K562 (cell line): ENCODE measurements around the gene RUVBL2. TPM values are rescaled to one million over a fixed set of nuclear protein-coding genes. Genes with fewer than 3 reads are reported as not detected.

ENCODE experiments used
- ARID1B ChIP-seq: fragments of 450-650 bp; IDR thresholded peaks from 2 replicates; pipeline ENCODE4 v1.6.1; 2016; ENCODE audit warnings: antibody characterized with exemption, mild to moderate bottlenecking, inconsistent platforms
- BCOR ChIP-seq: fragments of 450-650 bp; IDR thresholded peaks from 2 replicates; pipeline ENCODE4 v1.6.1; 2016
- CC2D1A ChIP-seq: fragments of 450-650 bp; IDR thresholded peaks from 2 replicates; pipeline ENCODE4 v1.6.1; 2017; ENCODE audit warnings: mild to moderate bottlenecking
- CCAR2 ChIP-seq: fragments of 200-400 bp; formaldehyde crosslinking; IDR thresholded peaks from 2 replicates; pipeline ENCODE4 v1.6.1; 2017; ENCODE audit warnings: mild to moderate bottlenecking, low read depth, low read length
- FOXK1 ChIP-seq: sonication (generic); formaldehyde crosslinking; IDR thresholded peaks from 2 replicates; pipeline ENCODE4 v1.8.0; 2022; ENCODE audit warnings: missing genetic modification reagents, mild to moderate bottlenecking, borderline replicate concordance
- GATA2 ChIP-seq: sonication (generic); formaldehyde crosslinking; IDR thresholded peaks from 2 replicates; pipeline ENCODE4 v1.4.0; 2020; ENCODE audit warnings: mild to moderate bottlenecking, missing genetic modification reagents
- GTF2B ChIP-seq: IDR thresholded peaks from 2 replicates; pipeline ENCODE4 v1.6.1; 2011; ENCODE audit not compliant: insufficient read length; ENCODE audit errors: extremely low read depth
- GTF3C2 ChIP-seq: IDR thresholded peaks from 3 replicates; pipeline ENCODE4 v1.6.1; 2011; ENCODE audit warnings: borderline replicate concordance, mild to moderate bottlenecking, moderate library complexity; ENCODE audit not compliant: insufficient read length; ENCODE audit errors: extremely low read depth
- HMG20B ChIP-seq: fragments of 250-450 bp; sonication (Bioruptor Pico); IDR thresholded peaks from 2 replicates; pipeline ENCODE4 v1.5.0; 2021; ENCODE audit warnings: mild to moderate bottlenecking
- HNRNPL ChIP-seq: fragments of 200-400 bp; formaldehyde crosslinking; IDR thresholded peaks from 2 replicates; pipeline ENCODE4 v1.6.1; 2017; ENCODE audit warnings: low read depth, mild to moderate bottlenecking, low read length
- NFATC3 ChIP-seq: fragments of 450-650 bp; IDR thresholded peaks from 2 replicates; pipeline ENCODE4 v1.6.1; 2017; ENCODE audit warnings: mild to moderate bottlenecking
- NFYB ChIP-seq: IDR thresholded peaks from 2 replicates; pipeline ENCODE4 v1.6.1; 2011; ENCODE audit warnings: mild to moderate bottlenecking, moderate library complexity; ENCODE audit not compliant: insufficient read length; ENCODE audit errors: extremely low read depth
- SUPT5H ChIP-seq: fragments of 450-650 bp; IDR thresholded peaks from 2 replicates; pipeline ENCODE4 v1.6.1; 2016
- TCF15 ChIP-seq: fragments of 250-450 bp; sonication (Bioruptor Pico); IDR thresholded peaks from 2 replicates; pipeline ENCODE4 v1.8.0; 2022; ENCODE audit warnings: moderate library complexity, mild to moderate bottlenecking, inconsistent platforms
- ZBTB2 ChIP-seq: fragments of 450-650 bp; IDR thresholded peaks from 2 replicates; pipeline ENCODE4 v1.6.1; 2016; ENCODE audit warnings: antibody characterized with exemption
- ZNF584 ChIP-seq: fragments of 200-800 bp; sonication (Bioruptor generic); IDR thresholded peaks from 2 replicates; pipeline ENCODE4 v1.6.1; 2016; ENCODE audit warnings: low read depth, mild to moderate bottlenecking, missing genetic modification characterization, missing compliant biosample characterization
- ZNF696 ChIP-seq: fragments of 250-450 bp; sonication (Bioruptor Pico); conservative IDR thresholded peaks from 2 replicates; pipeline ENCODE4 v1.4.0; 2020; ENCODE audit warnings: mild to moderate bottlenecking, moderate library complexity
- ZNF707 ChIP-seq: fragments of 250-450 bp; sonication (Bioruptor Pico); conservative IDR thresholded peaks from 2 replicates; pipeline ENCODE4 v1.8.0; 2022; ENCODE audit warnings: inconsistent platforms, mild to moderate bottlenecking, moderate library complexity
- polyA plus RNA-seq, 8 experiments: library from polyadenylated mRNA; depleted of rRNA in 4 of 8; stranded (reverse) in 5 of 8; unstranded in 3 of 8; fragments of >200 nt; fragmentation: Nextera tagmentation in 2 of 8; fragmentation: Illumina TruSeq in 1 of 8; extraction: Ambion mirVana in 2 of 8; extraction: Trizol in 1 of 8; gene quantifications; 2 replicates each; pipeline versions ENCODE4 v1.2.1 to v1.2.3, GENCODE V29; 2011 to 2014; ENCODE audit warnings: inconsistent platforms in 1 of 8, missing spikeins in 1 of 8
- total RNA-seq, 7 experiments: library from RNA; depleted of rRNA in 6 of 7; stranded (reverse); fragments of >200 nt in 6 of 7; fragmentation: Illumina TruSeq in 2 of 7; extraction: Trizol in 2 of 7; gene quantifications; 2 replicates each; pipeline versions ENCODE4 v1.2.1 to v1.2.3, GENCODE V29; 2011 to 2021; ENCODE audit warnings: low replicate concordance in 1 of 7
- TF ChIP-seq, protein P1 (sequence below): sonication (generic); formaldehyde crosslinking; IDR thresholded peaks from 2 replicates; pipeline ENCODE4 v1.8.0; 2022; ENCODE audit warnings: missing genetic modification reagents, mild to moderate bottlenecking, moderate library complexity, borderline replicate concordance
- TF ChIP-seq, protein P2 (sequence below): fragments of 450-650 bp; IDR thresholded peaks from 2 replicates; pipeline ENCODE4 v1.7.1; 2018; ENCODE audit warnings: mild to moderate bottlenecking, low read depth; ENCODE audit not compliant: partially characterized antibody

The RUVBL2 gene
- total and polyA plus RNA-seq, 9 of the 15 experiments (the other 6 are each of a cell fraction or from before 2014, with no cell fraction given), result 71.4 to 453 (median 237) TPM

GRCh38 chr19:48953990-48954594 lies 39.6 kb upstream of the RUVBL2 start (continued):
- TF ChIP-seq TCF15 (CRISPR knock-in tag), result no peak
- TF ChIP-seq HMG20B, result no peak
- no peak for TF ChIP-seq GTF2B
- TF ChIP-seq SUPT5H, result 0 out of 2 replicates have a peak, but pooled peaks have one; percentile 44
- 0 out of 2 replicates have a peak, but pooled peaks have one; percentile 38 for TF ChIP-seq CC2D1A
- no peak for TF ChIP-seq ZNF696 (CRISPR knock-in tag)
- no peak for TF ChIP-seq HNRNPL
- peak; percentile 85 for TF ChIP-seq BCOR
- TF ChIP-seq NFYB, result no peak
- no peak for TF ChIP-seq ZBTB2
- no peak for TF ChIP-seq GATA2 (CRISPR knock-in tag)
- no peak for TF ChIP-seq FOXK1
- TF ChIP-seq ZNF584, result no peak
- TF ChIP-seq, protein P1, sequence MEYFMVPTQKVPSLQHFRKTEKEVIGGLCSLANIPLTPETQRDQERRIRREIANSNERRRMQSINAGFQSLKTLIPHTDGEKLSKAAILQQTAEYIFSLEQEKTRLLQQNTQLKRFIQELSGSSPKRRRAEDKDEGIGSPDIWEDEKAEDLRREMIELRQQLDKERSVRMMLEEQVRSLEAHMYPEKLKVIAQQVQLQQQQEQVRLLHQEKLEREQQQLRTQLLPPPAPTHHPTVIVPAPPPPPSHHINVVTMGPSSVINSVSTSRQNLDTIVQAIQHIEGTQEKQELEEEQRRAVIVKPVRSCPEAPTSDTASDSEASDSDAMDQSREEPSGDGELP (CRISPR knock-in tag), result no peak
- no peak for TF ChIP-seq ZNF707 (CRISPR knock-in tag)
- no peak for TF ChIP-seq CCAR2
- TF ChIP-seq, protein P2, sequence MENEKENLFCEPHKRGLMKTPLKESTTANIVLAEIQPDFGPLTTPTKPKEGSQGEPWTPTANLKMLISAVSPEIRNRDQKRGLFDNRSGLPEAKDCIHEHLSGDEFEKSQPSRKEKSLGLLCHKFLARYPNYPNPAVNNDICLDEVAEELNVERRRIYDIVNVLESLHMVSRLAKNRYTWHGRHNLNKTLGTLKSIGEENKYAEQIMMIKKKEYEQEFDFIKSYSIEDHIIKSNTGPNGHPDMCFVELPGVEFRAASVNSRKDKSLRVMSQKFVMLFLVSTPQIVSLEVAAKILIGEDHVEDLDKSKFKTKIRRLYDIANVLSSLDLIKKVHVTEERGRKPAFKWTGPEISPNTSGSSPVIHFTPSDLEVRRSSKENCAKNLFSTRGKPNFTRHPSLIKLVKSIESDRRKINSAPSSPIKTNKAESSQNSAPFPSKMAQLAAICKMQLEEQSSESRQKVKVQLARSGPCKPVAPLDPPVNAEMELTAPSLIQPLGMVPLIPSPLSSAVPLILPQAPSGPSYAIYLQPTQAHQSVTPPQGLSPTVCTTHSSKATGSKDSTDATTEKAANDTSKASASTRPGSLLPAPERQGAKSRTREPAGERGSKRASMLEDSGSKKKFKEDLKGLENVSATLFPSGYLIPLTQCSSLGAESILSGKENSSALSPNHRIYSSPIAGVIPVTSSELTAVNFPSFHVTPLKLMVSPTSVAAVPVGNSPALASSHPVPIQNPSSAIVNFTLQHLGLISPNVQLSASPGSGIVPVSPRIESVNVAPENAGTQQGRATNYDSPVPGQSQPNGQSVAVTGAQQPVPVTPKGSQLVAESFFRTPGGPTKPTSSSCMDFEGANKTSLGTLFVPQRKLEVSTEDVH, result no peak
- TF ChIP-seq GTF3C2, result no peak
- peak; percentile 57 for TF ChIP-seq ARID1B
- no peak for TF ChIP-seq NFATC3
